Central memory CD4-positive, alpha-beta T cell (primary cell): ENCODE measurements around the gene PIK3C2B.

ENCODE experiments used
- DNase-seq: peaks from one replicate; pipeline ENCODE4 v3.0.0; 2022

PIK3C2B gene

DNA sequence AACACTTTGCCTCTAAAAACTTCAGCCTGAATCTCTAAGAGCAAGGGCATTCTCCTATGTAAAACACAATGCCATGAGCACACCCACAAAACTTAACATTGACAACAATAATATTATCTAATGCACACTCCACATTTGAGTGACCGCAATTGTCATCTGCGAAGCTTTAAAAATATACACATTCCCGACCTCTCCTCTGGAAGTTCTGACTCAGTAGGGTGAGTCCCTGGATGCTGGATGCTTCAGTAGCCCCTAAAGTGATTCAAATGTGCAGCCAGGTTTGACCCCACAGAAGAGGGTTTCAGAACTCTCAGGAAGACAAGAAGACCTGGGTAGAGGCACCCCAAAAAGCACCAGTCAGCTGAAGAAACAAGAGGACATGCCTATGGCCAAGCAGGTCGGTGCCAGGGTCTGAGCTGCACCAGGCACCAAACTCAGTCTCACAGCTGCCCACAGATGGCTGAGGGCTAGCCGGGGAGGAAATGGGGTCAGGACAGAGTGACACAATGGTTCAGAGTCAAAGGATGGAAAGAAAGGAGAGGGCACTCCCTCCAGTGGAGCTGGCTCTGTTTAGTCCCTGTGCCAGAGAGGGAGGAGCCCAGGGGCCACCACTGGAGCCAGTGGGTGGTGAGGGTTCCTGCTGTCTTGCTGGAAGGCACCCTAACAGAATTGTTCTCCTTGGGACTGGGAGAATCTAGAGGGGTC lies 17.4 kb downstream of the PIK3C2B start:
- no peak for DNase-seq

DNA sequence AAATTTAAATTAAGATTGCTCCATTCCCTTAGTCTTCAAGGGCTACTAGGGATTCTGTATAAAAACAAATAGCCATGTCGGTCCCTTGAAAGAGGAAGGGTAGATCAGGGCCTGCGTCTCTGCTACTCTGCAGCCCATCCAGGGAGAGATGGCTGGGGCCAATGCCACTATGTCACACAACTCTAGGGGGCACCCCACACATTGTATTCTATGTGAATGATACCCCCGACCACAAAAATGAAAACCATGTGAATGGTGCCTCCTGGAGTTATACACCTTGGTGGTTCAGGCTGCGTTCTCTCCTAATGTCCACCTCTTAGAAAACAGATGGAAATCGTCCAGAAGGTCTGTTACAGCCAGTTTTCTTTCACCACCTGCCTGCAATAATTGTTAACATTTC lies 18.0 kb downstream of the PIK3C2B start:
- no peak for DNase-seq

DNA sequence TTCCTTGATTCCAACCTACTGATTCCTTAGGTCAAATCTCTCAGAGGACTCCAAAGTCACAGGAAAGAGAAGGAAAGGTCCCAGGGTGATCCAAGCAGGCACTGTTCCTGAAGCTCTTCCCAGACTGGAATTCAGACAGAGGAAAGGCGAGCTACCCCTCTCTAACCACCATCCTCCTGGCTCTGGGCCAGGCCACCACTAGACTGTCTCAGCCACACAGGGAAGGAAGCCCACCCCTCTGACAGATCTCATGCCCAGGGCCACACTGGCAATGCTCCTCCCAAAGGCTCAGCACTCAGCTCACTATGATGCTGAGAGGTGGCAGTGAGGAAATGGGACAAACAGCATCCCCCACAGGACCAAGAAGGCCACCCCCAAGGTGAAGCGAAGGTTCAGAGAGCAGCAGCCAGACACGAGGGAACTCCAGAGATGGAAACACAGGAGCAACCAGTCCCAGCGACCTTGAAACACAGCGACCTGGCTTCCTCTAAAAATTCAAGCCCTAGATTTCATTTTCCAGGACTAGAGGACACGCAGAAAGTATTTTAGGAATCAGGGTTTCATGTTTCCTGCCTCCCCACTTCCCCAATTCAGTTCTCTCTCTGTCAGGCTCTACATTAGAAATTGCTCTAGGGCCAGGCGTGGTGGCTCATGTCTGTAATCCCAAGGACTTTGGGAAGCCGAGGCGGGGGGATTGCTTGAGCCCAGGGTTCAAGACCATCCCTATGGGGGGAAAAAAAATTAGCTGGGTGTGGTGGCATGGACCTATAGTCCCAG lies 18.8 kb downstream of the PIK3C2B start:
- DNase-seq: no peak

DNA sequence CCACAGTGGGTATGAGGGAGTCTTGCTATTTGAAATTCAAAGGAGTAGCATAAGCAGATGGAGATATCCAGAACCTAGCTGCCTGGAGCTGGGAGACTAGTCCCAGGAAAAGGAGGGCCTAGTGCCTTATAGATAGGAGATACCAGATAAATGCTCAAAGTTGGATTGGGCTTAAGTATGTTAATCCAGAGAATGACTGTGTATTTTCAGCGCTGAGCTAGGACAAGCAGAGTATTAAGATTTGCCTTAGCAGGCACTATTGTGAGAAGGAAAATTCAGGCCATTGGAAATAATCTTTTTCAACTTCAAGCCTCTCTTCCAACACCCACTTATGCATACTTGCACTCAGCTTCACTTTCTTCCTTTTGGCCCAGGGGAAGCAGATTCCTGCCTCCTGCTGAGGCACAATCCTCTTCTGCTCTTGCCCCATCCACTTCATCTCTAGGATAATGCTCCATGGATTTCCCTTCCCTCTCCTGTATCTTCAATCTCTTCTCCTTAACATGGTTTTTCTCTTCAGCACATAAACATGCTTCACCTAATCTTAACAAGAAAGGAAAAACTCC lies 21.1 kb downstream of the PIK3C2B start:
- no peak for DNase-seq

DNA sequence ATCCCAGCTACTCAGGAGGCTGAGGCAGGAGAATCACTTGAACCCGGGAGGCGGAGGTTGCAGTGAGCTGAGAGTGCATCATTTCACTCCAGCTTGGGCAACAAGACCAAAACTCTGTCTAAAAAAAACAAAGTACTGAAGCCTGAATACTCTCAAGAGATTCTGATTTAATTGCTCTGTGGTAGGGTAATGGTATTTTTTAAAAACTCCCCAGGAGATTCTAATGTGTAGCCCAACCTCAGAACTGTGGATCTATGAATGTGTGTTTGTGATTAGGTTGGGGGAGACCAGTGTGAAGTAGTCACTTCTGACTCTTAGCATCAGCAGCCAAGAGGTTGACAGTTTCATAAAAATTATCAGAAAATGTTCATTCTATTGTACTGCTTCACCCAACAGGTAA lies 21.9 kb downstream of the PIK3C2B start:
- DNase-seq: no peak

DNA sequence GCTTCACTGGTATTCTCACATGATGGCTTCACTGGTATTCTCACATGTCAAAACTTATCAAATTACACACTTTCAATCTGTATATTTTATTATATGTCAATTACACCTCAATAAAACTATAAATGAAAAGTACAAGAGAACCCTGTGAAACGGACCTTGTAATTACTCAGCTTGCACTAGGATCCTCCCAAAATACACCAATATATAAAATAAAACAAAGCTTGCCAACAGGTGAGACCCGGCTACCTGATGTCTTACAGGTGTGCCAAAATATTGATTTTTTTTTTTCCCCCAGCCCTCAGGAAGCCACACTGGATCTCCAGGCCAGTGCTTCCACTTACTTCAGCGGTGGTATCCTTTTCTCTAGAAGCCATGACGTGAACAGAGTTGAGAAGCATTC lies 22.9 kb downstream of the PIK3C2B start:
- no peak for DNase-seq

DNA sequence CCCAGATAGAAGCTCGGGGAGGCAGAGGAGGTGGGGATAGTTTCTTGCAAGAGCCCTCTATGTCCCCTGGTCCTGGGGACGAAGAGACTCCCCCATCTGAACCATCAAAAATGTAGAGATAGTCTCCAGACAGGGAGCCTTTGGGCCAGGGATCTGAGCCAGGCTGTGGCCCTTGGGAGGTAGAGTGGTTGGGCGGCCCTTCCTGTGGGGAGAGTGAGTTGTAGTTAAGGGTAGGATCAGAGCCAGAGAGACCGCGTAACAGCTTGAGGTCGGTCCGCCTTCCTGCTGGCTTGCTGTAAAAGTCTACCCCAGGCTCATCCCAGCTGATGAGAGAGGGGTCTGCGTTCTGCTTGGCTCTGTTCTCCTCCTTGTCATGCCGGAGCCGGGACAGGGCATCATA lies 25.3 kb downstream of the PIK3C2B start:
- DNase-seq: no peak

DNA sequence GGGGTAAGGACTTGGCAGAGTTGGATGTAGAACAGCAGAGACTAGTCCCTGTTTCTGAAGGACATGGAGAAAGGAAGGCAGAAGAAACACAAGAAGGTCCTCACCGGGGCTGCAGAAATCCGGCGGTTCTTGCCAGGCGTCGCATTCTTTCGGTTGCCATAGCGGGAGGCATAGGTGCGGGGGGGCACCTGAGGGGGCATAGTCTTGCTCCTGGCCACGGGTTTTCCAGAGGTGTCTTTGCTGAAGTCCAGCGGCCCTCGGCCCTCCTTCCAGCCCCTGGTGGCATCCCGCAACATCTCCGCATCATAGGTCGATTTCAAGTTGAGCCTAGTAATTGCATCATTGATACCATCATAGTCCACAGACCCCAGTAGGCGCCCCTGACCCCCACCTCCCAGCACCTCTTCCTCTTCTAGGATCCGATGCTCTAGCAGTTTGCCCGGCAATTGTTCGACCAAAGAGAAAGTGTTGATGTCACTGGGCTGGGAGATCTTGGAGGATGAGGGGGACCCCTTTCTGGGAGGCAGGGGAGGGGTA lies 25.8 kb downstream of the PIK3C2B start:
- no peak for DNase-seq

DNA sequence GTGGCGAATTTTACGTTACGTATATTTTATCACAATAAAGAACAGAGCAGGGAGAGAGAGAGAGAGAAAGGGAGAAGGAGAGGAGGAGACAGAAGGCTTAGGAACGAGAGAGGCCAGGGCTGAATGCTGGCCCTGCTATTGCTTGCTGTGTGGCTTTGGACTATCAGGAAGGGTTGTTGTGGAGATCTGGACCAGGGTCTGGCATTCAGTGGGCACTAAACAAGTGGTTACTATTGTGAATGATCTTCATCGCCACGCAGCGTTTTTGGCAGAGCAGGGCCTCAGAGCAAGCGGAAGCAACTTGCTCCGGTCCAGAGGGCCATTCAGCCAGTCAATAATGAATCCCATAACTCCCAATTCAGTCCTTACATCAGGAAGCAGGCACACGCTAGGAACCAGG lies 26.4 kb downstream of the PIK3C2B start:
- no peak for DNase-seq

DNA sequence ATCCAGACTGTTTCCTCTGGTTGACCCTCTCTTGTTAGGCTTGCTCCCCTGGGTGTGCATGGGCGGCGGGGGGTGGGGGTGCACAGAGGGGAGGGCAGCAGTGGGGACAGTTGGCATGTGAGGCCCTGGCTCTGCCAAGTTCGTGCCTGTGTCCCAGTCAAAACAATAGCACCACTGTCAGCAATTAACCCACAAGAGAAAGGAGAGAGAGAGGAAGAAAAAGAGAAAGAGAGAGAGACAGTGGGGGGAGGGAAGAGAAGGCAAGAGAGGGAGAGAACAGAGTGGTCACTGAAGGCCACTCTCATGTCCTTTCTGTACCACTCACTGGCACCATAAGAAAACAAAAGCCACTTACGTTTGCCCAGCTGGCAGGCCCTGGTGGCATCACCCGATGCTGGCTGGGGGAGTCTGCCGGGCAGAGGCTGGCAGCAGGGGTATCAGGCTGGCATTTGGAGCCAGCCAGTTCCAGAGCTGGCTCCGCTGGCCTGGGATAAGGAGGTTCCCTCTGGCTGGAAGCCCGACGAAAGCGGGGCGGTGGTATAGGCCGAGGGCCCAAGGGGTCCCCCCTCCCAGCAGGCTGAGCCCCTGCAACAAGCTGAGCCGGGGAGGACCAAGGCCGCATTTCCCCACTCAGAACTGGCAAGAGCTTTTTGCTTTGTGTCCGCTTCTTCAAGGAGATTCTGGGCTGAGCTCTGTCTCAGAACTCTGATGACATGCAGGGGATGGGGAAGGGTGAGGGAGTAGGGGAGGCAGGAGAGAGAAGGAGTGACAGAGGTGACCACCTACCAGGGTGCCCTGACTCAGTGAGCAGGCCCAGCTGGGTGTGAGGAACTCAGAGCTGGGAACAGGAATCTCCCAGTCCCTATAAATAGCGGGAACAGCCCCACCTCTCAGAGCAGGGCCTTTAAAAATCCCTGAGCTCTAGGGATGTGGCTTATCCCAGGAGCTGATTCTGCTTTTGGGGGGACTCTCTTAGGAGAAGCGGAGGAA lies 27.9 kb downstream of the PIK3C2B start:
- no peak for DNase-seq

DNA sequence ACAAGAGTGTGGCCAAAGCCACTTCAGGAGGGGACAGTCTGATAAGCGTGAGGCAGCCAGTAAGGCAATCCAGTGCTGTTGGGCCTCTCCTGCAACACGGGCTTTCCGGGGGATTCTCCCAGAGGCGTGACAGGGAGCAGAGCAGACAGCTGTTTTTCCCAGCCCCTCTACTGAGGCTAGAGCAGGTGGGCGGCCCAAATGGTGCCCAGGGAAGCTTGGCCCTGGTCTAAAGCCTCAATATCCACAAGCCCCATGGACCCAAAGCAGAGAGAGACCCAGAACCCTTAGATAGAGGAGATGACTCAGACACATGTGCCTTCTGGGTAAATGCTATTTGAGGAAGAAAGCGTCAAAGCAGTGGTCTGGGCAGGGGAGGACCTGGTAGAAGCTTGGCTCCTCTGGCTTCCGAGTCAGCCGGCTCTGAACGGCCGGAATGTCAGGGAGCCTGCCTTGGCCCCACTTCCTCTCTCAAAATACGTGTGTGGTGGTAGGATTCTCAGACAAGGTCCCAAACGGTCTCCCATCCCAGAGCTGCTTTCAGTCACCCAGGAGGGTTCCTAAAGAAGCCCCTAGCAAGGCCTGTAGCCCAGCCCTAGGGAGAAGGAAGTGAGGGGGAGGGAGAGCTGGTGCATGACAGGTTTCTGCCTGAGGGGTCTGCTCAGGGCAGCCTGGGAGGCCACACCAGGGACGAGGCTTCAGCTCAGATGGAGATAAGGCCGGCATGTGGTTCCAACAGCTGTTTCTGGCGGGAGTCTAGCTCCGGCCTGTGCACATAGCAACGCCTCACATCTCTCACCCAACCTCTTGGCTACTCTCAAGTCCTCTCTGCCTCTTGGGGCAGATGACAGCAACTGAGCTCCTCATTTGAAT lies 28.8 kb downstream of the PIK3C2B start:
- no peak for DNase-seq

DNA sequence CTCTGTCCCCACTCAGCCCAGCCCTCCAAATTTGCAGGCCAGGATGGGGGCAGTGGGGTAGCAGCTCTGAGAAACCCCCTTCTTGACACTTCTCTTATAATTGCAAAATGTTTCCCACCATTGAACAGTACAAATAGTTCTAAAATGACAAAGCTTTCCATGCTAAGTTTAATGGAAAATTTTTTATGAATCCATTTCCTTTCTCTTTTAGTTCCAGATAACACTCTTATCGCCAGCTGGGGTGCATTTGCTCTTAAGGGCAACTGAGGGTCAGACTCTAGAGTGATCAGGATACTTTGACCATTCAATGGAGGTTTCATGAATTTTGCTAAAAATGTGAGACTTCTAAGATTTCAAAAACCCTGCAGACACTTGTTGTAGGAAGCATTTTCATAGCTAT lies 29.9 kb downstream of the PIK3C2B start:
- no peak for DNase-seq

DNA sequence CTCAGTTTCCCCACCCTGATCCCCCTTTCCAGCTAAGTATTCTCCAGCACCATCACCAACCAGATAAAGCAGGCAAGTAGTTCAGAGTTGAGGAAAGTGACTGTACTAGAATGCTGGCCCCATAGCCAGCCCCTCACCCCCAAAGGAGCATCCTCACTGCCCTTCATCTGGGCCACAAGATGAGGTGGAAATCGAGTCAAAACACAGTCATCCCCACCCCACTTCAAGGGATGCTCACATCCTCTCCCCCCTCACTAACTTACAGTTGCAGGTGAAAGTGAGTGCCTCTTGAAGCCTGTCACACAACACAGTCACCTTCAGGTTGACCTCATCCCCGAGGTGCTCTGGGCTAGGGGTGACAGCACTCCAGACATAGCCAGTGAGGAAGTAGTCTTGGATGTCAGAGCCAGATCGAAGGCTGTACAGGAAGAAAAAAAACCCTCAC lies 30.4 kb downstream of the PIK3C2B start:
- no peak for DNase-seq

DNA sequence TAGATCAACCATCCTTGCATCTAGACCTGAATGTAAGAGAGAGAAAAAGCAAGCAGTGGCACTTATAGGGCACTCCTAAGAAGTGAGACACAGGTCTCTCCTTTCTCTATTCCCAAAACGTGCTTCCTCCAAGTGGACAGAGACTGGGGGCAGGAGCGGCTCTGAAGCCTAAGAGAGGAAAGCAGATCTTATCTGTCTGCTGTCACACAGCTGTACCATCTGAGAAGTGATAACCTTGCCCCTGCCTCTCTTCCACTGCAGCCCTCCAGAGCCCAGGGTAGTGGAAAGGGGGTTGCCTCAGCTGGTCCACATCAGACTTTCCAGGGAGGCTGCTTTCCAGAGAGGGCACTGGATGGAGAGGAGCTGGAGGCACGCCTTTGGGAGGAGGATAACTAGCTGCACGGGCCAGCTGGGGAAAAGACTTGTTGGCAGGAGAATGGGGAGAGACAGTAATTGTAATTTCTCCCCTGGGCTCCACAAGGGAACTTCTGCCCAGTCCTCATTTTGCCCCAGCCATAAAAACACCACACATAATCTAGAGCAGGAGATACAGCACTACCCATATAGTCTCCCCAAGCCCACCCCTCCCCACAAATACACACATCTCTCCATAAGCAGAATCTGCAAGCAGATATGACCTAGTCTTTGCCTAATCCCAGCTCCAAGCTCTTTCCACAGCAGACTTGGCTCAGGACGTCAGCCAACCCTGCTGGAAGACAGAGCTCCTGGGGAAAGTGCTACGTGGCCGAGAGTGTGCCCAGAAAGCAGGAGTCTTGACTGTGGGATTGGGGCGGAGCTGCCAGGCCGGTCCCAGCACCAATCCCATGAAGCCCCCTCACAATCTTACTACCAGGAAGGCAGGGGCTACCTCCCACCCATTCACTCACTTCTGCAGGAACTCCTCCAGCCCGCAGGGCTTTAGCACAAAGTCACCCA lies 31.2 kb downstream of the PIK3C2B start:
- DNase-seq: no peak

DNA sequence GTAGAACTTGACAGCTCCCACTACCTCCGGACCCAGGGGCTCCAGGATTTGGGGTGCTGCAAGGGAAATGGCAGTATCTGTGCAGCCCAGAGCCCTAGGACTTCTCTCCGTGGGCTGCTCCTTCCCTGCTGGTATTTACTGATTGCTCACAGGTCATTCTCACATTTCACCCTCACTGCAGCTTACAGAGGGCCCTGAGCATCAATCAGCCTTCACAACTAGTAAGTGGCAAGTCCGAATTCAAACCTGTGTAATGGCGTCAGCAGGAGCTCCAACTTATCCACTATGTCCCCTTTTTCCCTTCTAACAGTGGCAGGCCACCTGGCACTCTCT lies 32.4 kb downstream of the PIK3C2B start:
- no peak for DNase-seq

DNA sequence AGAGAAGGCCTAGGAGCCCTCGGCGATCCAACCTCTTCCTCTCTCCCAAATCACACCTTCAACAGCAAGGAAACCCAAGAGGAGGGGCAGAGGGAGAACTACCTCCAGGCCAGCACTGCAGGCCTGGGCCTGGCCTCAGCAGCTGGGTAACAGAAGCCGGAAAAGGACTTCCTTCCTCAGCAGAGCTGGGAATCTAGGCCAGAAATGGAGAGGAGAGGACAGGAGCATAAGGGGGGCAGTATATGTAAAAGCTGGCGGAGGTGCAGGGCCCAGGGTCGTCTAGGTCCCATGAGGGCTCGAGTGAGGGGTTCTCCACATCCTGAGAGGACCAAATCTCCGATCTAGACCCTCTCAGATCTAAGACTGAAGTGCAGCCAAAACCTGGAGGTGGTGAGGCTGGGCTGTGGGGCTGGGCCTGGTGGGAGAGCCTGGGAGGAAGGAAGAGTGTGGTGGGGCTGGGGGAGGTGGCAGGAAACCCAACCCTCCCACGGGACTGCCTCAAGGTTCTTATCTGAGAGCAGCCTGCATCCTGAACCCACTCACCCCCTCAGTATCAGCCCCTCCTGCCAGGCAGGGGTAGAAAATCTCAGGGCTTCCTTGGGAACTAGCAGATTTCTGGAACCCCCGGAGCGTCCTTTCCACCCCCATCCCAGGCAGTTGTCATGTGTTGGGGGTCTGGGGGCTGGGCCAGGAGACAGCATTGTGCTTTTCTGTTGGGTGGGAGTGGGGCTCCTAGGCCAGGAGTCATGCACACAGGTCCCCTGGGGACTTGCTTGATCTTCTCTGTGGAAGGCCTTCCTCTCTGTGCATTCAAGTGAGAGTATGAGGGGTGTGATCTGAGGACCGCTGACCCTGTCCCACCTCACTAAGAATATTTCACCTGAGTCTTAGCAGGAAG lies 33.0 kb downstream of the PIK3C2B start:
- DNase-seq: peak; percentile 47

DNA sequence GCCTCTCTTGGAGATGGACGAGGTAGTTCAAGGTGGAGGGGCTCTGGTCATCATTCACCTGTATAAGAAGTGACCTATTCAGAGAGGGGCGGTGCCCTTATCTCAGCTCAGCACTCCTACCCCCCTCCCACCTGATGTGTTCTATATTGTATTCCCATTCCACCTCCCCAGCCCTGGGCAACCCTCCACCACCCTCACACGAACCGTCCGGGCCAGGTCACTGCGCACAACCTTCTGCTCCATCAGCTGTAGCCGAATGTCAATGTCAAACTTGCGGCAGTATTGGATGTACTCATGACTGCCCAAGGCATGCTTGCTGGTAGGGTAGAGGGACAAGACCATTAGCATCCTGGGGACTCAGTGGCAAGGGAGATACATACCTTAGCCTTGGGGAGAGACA lies 34.3 kb downstream of the PIK3C2B start:
- DNase-seq: no peak

DNA sequence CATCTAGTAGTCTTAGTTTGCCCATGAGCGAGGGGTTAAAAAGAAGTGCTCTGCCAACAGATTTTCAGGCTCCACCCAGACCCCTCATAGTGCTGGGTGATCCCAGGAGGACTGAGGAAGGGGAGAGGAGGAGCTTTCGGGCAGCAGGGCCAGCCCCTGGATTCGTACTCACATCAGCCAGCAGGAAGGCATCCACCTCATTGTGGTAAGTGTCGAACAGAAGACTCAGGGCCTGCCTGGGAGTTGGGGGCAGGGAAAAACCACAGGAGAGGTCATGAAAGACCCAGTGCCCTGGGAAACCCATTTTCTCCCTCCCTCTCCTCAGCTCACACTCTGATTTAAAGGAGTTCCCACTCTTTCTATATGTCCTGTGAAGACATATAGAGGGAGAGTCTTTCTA lies 34.9 kb downstream of the PIK3C2B start:
- no peak for DNase-seq

DNA sequence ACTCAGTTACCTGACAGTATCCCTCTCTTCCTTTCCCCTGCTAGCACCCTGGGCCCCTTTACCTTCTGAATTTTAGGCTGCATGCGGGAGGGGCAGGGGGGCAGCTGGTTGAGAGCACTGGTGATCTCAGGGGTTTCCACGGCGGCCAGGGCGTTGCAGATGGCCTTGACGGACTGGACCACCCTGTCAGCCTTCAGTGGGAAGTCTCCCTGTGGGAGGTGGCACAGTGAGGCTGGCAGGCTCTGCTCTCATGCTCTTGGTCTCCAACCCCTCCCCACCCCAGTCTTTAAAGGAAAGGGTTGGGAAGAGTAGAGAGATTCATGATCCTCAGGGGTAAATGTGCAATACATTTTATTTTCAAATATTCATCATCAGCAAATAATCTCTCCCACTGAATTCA lies 36.9 kb downstream of the PIK3C2B start:
- DNase-seq: no peak
